Glomerular endothelial cell (primary cell): ENCODE data around the gene DGKZ. TPM values are rescaled to one million over a fixed set of nuclear protein-coding genes. Genes with fewer than 3 reads are reported as not detected.

Experiments used
- DNase-seq: peaks from one replicate; pipeline ENCODE4 v3.0.0-alpha.2; 2011; ENCODE audit warnings: low read depth, low spot score; ENCODE audit errors: extremely low read depth
- total RNA-seq: library from RNA; depleted of rRNA; stranded (reverse); fragments of >200 nt; gene quantifications from 2 replicates; pipeline ENCODE4 v1.2.3, GENCODE V29; 2015

Gene DGKZ
- total RNA-seq, 1 donor from 2014 or later, result 139 TPM

DNA sequence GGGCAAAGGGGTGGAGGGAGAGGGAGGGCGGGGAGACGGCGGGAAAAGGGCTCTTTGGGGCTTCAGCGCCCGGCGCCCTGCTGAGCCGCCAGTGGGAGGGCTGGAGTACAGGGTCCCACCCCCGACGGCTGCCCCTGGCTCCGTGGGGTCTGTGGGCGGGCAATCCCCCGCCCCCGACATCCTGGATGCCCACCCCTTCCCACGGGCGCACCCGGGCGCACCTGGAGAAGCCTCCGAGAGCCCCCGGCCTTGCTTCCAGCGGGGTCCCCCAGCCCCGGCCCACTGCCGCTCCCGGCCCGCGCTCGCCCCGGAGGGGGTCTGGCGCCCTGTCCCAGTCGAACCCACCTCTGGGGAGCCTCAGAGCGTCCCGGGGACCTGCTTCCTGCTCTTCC lies 43.9 kb downstream of the DGKZ start:
- DNase-seq, result no peak

DNA sequence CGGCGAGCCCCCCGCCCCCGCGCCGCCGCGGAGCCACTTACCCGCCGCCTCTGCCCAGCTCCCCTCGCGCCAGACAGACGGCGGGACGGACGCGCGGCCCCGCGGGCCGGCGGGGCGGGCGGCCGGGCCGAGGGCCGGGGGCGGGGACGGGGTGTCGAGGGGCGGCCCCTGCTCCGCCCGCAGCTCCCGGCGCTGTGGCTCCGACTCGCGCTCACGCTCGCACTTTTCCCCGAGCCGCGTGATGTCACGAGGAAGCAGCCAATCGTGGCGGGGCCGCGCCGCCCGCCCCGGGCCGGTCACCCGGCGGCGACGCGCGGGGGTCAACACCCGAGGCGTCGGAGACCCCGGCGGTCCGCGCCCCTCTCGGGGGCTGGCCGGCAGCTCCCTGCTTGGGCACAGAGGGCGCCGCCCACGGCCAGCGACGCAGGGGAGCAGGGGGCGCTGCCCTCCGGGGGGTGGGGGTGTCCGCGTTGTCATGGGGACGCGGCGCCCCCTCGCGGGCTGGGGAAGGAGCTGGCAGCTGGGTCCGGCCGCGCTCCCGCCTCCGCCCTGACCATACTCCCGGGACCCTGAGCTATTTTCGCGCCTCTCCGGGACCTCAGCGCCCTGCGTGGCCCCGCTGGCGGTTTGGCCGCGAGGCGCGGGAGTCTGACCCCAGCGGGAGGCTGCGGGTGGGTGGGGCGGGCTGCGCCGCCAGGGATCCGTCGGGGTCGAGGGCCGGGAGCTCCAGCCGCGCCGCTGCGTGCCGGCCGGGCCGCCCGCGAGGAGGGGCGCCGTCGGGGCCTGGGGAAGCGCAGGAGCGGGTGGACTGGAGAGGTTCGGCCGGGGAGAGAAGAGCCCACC lies 44.5 kb downstream of the DGKZ start, which contains the start of gene CHRM4:
Gene CHRM4, minus strand, starts transcription at position 199 of the 843 bp plus-strand sequence. CDS start 5,219 bp downstream, outside the sequence.
- DNase-seq, result no peak

DNA sequence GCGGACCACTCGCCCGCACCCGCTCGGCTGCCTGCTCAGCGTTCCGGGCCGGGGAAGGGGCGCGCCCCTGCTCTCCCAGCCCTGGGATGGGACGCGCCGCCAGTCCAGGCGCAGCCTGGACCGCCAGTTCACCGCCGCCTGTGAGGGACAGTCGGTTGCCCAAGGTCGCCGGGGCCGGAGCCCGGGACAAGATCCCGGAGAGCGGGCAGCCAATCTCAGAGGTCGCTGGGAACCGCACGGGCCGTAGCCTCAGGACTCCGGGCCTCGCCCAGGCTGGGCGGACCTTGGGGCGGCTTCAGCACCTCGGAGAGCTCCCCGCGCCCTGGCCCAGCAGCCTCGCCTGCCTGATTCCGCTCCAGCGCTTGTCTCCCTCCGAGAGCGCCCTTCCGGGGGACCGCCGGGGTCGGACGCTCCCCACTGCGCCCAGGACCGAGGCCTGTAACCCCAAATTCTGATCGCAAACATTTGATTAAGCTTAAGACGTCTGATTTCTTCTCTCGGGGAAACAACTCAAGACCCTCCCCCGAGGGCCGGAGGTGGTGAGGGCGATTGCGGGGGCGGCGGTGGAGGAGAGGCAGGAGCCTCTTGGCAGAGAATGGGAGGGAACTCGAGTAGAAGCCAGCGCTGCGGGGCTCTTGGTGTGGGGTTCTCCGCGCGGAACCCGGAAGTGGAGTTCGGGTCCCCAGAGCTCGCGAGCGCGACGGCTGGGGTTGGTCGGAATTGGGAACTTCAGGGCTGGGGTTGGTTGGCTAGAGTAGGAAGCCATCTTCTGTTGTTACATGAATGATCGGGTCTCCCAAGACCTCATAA lies 45.4 kb downstream of the DGKZ start:
- DNase-seq, result no peak

DNA sequence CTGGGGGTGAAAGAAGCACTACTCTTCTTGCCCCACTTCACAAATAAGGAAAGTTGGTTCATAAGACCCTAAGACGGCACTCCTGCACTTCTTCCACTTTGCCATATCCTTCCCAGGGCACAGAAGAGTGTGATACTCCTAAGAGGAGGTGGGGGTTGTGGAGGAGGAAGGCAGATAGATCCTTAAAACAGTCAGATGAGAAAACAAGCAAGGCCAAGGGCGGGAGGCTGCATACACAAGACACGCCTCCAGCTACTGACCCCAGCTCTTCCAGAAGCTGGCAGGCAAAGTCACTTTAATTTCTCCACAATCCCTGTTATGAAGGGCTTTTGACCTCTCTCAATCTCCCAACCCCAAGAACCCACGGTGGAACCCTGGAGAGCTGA lies 46.0 kb downstream of the DGKZ start:
- no peak for DNase-seq

DNA sequence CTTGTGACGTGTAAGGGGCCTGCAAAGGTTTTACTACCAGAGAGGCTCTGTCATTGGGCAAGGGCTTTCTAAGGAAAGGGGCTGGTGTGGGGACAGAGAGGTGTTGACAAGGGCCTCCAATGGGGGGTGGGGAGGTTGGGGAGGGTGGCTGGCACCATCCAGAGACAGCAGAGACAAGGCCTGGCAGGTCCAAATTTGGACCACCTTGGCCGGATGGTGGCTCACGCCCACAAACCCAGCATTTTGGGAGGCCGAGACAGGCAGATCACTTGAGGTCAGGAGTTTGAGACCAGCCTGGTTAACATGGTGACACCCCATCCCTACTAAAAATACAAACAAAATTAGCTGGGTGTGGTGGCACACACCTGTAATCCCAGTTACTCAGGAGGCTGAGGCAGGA lies 46.5 kb downstream of the DGKZ start:
- no peak for DNase-seq

DNA sequence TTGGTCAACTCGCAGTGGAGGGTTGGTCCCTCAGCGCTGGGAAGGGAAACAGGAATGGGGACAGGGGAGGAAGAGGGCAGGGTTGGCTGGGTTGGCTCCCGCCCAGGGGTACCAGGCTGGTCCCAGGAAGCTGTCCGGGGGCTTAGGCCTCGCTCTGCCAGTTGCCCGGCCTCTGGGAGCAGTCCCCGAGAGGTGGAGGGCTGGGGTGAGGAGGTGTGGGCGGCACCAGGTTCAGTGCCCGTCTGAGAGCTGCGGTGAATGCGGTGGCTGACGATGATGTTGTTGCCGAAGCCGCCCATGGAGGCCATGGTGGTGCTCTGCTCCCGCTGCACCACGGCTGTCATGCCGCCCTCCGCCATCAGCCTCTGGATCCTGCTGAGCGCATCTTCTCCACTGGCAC lies 50.3 kb downstream of the DGKZ start:
- DNase-seq, result no peak

DNA sequence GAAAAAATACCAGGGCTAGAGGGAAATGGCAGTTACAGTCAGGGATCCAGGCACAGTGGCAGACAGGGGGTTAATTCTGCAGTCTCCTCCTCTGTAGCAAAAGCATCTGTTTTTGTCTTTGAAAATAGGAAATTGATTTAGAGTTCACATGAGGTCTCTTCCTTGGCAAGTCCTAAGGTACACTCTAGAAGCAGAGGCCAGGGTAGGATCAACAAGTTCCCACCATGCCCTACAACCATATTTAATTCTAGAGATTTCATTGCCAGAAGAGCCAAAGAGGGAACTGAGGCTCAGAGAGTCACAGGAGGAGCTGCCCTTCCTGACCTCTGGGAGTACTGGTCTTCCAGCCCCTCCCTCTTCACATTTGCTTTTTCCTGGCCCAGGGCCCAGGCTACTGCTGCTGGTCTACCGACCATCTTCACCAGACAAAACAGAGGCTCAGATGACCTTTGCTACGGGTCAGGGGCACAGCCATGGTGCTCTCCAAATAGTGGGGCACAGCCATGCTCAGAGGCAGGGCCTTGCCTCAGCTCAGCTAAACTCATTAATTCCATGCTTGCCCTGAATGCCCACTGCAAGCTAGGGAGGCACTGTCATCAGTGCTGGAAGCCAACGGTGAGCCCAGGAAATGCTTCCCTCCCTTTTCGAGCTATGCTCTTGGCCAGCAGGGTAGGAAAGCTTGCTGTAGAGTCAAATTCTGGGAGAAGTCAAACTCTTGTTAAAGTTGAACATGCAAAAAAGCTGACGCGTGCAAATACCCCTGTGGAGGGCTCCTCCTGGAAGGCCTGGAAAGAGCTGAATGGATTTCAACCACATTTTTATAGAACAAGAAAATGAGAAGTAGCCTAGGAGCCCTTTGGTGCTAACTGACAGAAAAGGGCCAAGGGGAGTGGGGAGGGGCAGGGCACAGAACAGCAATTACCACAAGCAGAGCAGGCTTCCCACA lies 56.0 kb downstream of the DGKZ start:
- DNase-seq, result no peak

DNA sequence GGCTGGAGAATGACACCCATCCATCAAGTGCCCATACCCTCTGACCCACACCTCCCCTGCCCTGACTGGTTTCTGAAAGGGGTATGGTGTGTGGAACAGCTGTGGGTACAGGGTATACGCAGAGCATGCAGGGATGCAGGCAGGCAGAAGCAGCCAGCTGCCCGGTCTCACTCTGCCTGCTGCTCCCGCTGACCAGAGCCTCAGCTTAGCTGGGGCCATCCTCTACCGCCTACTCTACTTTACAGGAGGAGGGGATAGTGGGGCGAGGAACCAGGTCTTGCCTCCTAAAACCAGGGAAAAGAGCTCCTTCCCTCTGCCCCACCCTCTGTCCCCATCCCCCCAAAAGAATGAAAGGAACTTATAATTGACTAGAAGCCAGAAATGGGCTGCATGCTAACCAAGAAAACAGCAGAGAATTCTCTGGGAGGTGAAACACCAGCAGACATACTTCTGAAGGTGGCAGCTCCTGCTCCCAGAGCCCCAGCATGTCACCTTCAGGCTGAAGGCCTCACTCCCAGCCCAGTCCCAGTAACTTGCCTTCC lies 57.3 kb downstream of the DGKZ start:
- no peak for DNase-seq

DNA sequence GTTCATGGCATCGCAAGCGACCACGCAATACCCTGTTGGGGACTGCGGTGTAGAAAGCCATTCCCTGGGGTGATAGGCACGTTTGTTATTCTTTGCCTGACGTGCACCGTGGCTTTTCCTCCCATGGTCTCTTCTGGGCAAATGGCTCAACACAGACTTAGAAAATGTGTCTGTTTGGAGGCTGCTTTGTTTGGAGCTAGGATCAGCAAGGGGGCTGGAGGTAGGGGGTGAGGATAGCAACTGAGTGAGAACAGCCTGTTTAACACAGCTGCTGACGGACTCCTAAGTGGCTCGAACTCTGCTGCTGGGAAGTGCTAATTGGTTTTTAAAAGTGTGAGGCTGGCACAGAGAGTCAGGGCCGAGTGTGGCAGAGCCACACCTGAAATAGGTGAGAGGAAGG lies 60.4 kb downstream of the DGKZ start:
- DNase-seq, result no peak

DNA sequence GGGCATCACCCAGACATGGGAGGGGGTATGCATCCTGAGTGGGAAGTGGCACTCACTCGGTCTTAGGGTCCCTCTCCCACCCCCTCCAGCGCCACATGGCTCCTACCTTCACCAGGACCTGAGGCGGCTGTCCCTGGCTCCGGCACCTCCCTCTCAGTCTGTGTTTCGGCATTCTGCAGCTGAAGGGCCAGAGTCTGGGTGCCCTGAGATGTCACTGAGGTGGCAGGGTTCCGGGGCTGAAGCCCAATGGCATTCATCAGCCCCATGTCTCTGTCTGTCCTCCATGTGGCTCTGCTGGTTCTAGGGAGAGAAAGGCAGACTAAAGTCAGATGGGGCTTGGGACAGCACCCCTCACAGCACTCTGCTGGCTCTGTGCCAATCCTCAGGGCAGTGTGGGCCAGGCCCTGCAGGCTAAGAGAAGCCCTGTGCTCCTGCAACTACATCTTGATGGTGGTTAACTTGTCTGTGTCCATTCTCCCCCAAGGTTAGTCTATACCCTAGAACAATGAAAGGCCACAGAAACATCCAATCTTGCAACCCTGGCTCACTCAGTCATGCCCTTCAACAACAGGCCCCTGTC lies 61.2 kb downstream of the DGKZ start:
- no peak for DNase-seq

DNA sequence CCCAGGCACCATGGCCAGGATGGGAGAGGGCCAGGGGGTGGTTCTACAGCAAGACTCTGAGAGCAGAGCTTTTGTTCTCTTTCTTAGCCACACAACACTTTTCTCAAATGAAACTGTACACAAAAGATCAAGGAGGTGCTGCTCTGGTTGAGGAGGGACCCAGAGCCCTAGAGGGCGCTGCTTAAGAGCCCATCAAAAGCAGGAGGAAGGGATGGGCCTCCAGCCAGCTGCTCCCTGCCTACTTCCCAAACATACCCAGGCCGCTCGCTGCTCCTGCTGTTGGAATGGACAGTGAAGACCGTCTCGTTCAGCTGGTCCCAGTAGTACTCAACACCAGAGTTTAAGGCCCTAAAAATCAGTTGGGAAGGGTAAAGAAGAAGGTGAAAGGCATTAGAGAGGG lies 62.8 kb downstream of the DGKZ start:
- DNase-seq, result no peak

DNA sequence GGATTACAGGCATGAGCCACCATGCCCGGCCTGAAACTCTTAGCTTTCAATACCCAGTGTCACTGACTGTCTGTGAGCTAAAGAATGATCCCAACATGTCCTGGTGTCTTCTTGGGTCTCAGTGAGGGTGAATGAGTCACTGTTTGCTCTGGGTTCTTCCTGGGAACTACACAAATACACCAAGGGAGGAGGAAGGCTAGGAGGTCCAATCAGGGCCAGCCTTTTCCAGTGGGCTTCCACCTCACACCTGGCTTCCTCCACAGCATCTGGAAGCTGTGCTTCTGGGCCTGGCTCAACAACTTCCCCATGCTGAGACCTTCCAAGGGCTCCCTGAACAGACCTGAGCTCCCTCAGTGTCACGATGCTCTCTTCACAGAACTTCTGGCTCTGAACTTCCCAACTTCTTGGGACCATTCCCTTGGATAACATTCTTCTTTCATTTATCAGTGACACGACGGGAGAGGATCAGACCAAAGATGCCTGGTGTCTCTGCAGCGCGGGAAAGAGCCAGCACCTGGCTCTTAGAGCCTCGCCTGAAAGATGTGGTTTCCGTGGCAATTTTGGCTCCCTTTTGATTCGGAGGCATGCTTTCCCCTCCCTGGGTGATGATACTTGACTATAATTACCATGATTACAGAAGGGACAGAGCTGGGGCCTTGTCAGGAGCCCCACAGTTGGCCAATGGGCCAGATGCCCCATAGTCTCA lies 66.7 kb downstream of the DGKZ start:
- DNase-seq, result no peak

DNA sequence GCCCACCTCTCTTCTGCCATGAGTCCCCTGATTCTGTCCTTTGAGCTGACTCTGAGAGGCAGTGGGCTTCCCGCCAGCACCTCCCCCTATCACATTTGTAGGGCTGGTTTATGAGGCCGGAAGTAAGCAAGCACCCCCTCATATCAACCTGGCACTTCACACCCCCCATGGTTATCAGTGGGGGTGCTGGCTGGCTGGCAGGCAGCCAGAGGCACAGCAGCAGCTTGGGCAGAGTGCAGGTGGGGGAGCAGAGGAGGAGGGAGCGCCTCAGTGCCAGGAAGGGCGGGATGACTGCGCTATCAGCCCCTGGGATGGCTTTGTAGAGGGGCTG lies 67.2 kb downstream of the DGKZ start:
- DNase-seq, result no peak

DNA sequence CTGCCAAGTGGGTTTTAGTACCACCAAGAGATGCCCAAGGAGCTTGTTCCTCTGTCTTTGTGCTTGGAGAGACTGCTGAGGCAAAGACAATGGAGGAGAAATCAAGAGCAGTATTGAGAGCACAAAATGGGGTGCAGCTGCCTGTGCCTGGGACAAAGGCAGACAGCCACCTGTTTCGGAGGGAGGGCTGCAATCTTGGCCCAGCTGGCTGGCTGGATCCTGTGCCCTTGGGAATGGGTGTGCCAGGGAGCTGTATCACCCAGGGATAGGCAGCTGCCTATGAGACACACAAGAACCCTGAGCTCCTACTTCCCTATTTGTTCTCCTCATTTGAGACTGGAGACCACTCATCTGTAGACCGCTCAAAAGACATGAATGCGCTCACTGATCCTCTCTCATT lies 67.6 kb downstream of the DGKZ start:
- no peak for DNase-seq

DNA sequence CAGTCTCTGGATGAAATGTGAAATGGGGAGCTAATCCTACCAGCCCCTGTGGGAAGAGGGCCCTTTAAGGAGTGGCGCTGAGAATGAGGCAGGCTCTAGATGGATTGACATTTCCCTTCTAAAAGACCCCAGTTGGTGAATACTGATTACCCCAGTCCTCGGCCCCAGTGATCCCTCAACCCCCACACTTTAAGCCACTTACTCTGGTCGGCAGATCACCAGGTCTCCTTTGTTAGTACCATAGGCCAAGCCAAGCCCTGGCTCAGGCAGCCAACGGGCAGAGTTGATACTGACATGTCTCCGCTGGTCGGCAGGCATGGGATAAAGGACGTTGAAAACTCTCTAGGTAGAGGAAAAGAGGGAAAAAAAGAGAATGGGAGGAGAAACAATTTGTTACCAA lies 70.4 kb downstream of the DGKZ start:
- no peak for DNase-seq

DNA sequence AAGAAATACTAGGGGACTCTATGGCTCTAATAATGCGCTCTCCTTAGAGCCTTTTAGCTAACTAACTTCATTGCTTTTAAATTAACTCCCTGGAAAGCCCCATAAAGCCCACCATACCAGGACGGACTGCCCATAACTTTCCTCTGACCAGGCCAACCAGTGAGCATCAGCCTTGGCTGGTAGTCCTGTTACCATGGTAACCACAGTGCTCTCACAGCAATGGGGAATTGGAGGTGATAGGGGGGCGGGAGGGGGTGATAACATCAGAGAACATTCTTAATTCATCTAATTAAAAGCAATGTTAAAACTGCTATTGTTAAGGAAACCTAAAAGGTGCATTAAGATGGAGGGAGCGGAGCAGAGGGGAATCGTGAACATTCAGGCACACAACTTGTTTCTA lies 71.5 kb downstream of the DGKZ start:
- no peak for DNase-seq

DNA sequence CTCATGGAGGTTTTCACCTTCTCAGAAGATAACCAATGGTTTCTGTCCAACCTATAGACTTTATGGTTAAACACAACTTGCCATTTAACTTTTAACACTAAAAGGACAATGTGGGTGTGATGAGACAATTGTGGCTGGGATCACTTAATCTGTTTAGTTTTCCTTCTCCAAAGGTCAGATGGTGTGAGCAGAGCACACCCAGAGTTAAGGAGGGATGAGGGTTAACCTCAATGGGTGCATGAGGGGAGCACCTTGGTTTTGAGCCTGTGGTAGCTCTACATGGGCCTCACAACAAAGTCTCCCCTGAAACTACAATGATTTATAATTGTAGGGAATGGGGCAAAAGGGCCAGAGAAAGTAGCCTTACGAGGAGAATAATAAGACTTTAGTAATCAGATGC lies 73.2 kb downstream of the DGKZ start:
- no peak for DNase-seq

DNA sequence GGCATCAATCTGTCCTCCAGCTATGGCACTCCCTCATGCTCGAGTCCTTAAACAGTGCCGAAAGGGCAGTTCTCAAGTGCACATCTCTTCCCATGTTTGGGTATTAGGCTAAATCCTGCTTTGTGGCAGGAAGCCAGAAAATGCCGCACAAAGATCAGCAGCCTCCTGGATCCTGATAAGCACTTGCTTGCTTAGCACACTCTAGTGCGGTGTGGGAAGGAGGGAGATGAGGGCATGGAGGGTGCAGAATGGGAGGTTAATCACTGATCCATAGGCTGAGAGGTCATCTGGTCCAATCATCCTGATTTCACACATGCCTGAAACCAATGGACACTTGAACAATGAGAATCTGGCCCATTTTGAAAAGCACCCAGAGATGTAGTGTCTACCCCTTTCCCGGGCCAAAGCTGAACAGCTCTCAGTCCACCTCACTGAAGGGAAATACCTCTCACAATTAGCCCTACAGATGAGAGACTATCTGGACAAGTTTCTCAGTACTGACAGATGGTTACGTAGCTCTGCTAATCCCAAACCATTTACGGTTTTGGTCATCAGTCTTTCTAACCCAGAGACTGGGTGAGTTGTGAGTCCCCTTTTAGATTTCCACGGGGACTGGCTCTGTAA lies 74.1 kb downstream of the DGKZ start:
- DNase-seq, result no peak

DNA sequence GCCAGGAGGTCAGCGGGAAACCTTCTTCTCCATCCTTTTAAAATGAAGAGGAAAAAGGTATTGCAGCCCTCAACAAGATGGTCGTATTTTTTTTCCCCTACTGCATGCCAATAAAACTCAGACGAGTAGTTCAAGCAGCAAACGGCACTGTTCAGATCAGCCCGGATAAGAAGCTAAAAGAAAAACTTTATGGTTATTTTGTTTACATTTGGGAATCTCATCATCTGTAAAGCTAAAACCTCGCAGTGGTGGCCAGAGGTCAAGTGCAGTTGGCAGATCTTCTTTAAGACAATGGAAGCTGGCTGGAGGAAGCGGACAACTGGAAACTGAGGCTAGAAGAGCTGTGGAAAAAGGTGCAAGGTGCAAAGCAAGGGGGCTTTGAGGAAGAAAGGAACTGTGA lies 75.3 kb downstream of the DGKZ start:
- no peak for DNase-seq
